ENCODE data around the gene HDAC11.

DNA sequence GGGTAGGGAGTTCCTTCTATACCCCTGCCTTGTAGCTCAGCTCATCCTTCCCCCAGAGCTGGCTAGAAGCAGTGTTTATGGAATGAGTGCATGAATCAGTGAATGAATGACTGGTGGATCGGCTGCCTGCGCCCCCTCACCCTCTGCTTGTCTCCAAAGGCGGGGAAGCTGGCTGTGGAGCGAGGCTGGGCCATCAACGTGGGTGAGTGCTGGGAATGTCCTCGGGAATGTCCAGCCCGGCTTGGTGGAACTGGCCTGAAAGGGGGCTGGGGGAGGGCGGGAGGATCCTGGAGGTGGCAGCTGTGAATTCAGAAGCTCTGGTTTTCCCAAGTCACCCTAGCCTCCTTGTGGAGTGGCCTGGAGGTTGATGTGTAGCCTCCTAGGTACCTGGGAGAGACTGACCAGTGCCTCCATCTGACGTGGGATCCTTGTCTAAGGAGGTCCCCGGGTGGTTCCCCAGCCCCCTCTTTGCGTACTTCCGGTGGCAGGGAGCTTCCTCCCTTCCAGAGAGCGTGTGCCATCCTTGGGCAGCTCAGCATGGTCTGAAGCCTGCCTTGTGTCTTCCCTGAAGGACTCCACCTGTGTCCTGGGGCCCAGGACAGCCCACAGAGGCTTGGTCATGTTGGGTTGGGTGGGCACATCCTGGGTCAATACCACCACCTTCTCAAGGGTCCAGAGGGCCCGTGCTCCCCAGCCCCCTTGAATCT, 18.4 kb downstream of the HDAC11 start:
- no peak for TF ChIP-seq AKAP8 (CRISPR knock-in tag; IDR thresholded peaks at IDR 0.05)
- TF ChIP-seq JUN (CRISPR knock-in tag; IDR thresholded peaks at IDR 0.05): no peak
- TF ChIP-seq ZNF160 (CRISPR knock-in tag; IDR thresholded peaks at IDR 0.05): no peak
- no peak for TF ChIP-seq POLR2A (IDR thresholded peaks at IDR 0.05; ENCODE audit: insufficient read depth in 1 of 2, low read depth in 2 of 2, low read length in 2 of 2)
- no peak for TF ChIP-seq EZH2 (conservative IDR thresholded peaks at IDR 0.05; ENCODE audit: low read depth, low read length)
- no peak for TF ChIP-seq ZNF563 (CRISPR knock-in tag; IDR thresholded peaks at IDR 0.05)
- TF ChIP-seq GTF2F1 (IDR thresholded peaks at IDR 0.05; ENCODE audit: low read length): no peak
- no peak for TF ChIP-seq PREB (CRISPR knock-in tag; IDR thresholded peaks at IDR 0.05)
- no peak for TF ChIP-seq ARHGAP35 (CRISPR knock-in tag; IDR thresholded peaks at IDR 0.05; ENCODE audit: borderline replicate concordance)

Data from HepG2 (cell line).